Left ventricle myocardium inferior (tissue), 1 donor: ENCODE results near the gene KLHL29. TPM values are rescaled to one million over a fixed set of nuclear protein-coding genes. Genes with fewer than 3 reads are reported as not detected.

Experiments used
- DNase-seq: peaks from one replicate; pipeline ENCODE4 v3.0.0-alpha.2; 2020
- H3K27ac ChIP-seq: fragments of 200-600 bp; replicated peaks from 2 replicates; pipeline ENCODE4 v1.8.0; 2021
- H3K27me3 ChIP-seq: fragments of 200-600 bp; 2 replicates; pipeline ENCODE4 v1.8.0; 2021; ENCODE audit warnings: low read depth
- H3K36me3 ChIP-seq: fragments of 200-600 bp; 2 replicates; pipeline ENCODE4 v1.8.0; 2021
- H3K4me1 ChIP-seq: fragments of 200-600 bp; 2 replicates; pipeline ENCODE4 v1.8.0; 2021
- H3K4me3 ChIP-seq: fragments of 200-600 bp; 2 replicates; pipeline ENCODE4 v1.8.0; 2021; ENCODE audit warnings: mild to moderate bottlenecking, moderate library complexity
- H3K9me3 ChIP-seq: fragments of 200-600 bp; replicated peaks from 2 replicates; pipeline ENCODE4 v1.8.0; 2021
- CTCF ChIP-seq: fragments of 200-600 bp; IDR thresholded peaks from 2 replicates; pipeline ENCODE4 v1.8.0; 2021; ENCODE audit warnings: antibody characterized with exemption, mild to moderate bottlenecking, borderline replicate concordance
- intact Hi-C: fragments of 100-400 bp; cut with micrococcal nuclease; formaldehyde crosslinking; loops from one replicate; pipeline ENCODE4 v1.11.0; 2022
- total RNA-seq: library from RNA; stranded (reverse); fragmentation: NEBNext Ultra II Directional; extraction: Animal tissue kit (Norgen Biotek cat#: 25700); gene quantifications from one replicate; pipeline ENCODE4 v1.2.1, GENCODE V29; 2021
- donor health status: DM: no; HTN: yes; CAD: no; lungs with severe emphysema.

The KLHL29 gene
- total RNA-seq, 1 donor from 2014 or later = 1.1 TPM

- H3K36me3 ChIP-seq = no peaks in the 10 kb centered on the region
- H3K27ac ChIP-seq = no peak overlapping the region
- peaks cover 24% of the 10 kb centered on the region for H3K4me1 ChIP-seq
- peaks cover 29% of the 10 kb centered on the region for H3K27me3 ChIP-seq
- intact Hi-C loops = no loop called here
- no peak for DNase-seq
- no peaks in the 10 kb centered on the region for H3K9me3 ChIP-seq
- no peak overlapping the region for H3K4me3 ChIP-seq
- TF ChIP-seq CTCF = no peak
These were observed 142.1 kb downstream of the KLHL29 start for GRCh38 chr2:23526835-23527790.

- DNase-seq = no peak
- intact Hi-C loops = no loop called here
- no peak for TF ChIP-seq CTCF
- H3K9me3 ChIP-seq = no peaks in the 10 kb centered on the region
- no peak overlapping the region for H3K27ac ChIP-seq
- H3K4me1 ChIP-seq = peaks cover 21% of the 10 kb centered on the region
- no peak overlapping the region for H3K4me3 ChIP-seq
- peaks cover 29% of the 10 kb centered on the region for H3K27me3 ChIP-seq
- H3K36me3 ChIP-seq = no peaks in the 10 kb centered on the region
These were observed 143.2 kb downstream of the KLHL29 start for GRCh38 chr2:23528171-23528570.

GRCh38 chr2:23528690-23529089 is 143.7 kb downstream of the KLHL29 start:
- H3K4me3 ChIP-seq = no peak overlapping the region
- no peak for DNase-seq
- peaks cover 29% of the 10 kb centered on the region for H3K27me3 ChIP-seq
- H3K36me3 ChIP-seq = no peaks in the 10 kb centered on the region
- no peak for TF ChIP-seq CTCF
- H3K9me3 ChIP-seq = no peaks in the 10 kb centered on the region
- intact Hi-C loops = no loop called here
- H3K27ac ChIP-seq = no peak overlapping the region
- peaks cover 16% of the 10 kb centered on the region for H3K4me1 ChIP-seq

GRCh38 chr2:23529659-23530058 is 144.7 kb downstream of the KLHL29 start:
- H3K4me1 ChIP-seq = peaks cover 6% of the 10 kb centered on the region
- no peak for TF ChIP-seq CTCF
- H3K9me3 ChIP-seq = no peaks in the 10 kb centered on the region
- H3K36me3 ChIP-seq = no peaks in the 10 kb centered on the region
- no peak overlapping the region for H3K4me3 ChIP-seq
- H3K27me3 ChIP-seq = peaks cover 29% of the 10 kb centered on the region
- intact Hi-C loops = no loop called here
- DNase-seq = no peak
- no peak overlapping the region for H3K27ac ChIP-seq

GRCh38 chr2:23530206-23530908 is 145.4 kb downstream of the KLHL29 start:
- no peak for DNase-seq
- Histone ChIP-seq H3K27ac (no peak overlapping the region), H3K36me3 (no peaks in the 10 kb centered on the region), H3K27me3 (peaks cover 29% of the 10 kb centered on the region), H3K4me1 (no peaks in the 10 kb centered on the region), H3K9me3 (no peaks in the 10 kb centered on the region), H3K4me3 (no peak overlapping the region)
- no peak for TF ChIP-seq CTCF
- intact Hi-C loops = no loop called here
